A549 (cell line): ENCODE measurements around the gene SLC28A1. TPM values are rescaled to one million over a fixed set of nuclear protein-coding genes. Genes with fewer than 3 reads are reported as not detected.

Source experiments
- ATAC-seq, 2 experiments: fragments of 200-7000 bp in 1 of 2; fragments of >200 bp in 1 of 2; cut with Nextera tagmentation in 1 of 2; cut with Tn5 transposase in 1 of 2; 3 replicates each; pipeline versions ENCODE4 v1.8.0 to v1.9.1; 2018 to 2020; ENCODE audit warnings: mild to moderate bottlenecking in 1 of 2, moderate library complexity in 1 of 2
- CTCF ChIA-PET: fragments of 300-600 bp; sonication (Branson Sonifier 250); formaldehyde crosslinking; extraction: SDS; loops from one replicate; lab custom pipeline; 2021; ENCODE audit warnings: antibody characterized with exemption, inconsistent platforms; lab: Yijun Ruan, JAX
- POLR2A ChIA-PET: fragments of 350-600 bp; formaldehyde crosslinking; extraction: SDS; loops from one replicate; lab custom pipeline; 2021; ENCODE audit warnings: antibody characterized with exemption, inconsistent platforms; lab: Yijun Ruan, JAX
- DNase-seq, 2 experiments: peaks; one replicate each; pipeline versions ENCODE4 v3.0.0 to v3.0.0-alpha.2; 2011 to 2016; ENCODE audit warnings: low read depth in 1 of 2, low spot score in 1 of 2
- FAIRE-seq: peaks from 2 replicates; lab custom pipeline; 2011; peaks lifted over from hg19 to GRCh38; lab: Jason Lieb, UNC
- H3K27ac ChIP-seq, 2 experiments: fragments of >200 bp; sonication (Bioruptor Twin); formaldehyde crosslinking; 3 replicates each; pipeline ENCODE4 v1.5.1; 2016 to 2017
- H3K4me1 ChIP-seq: fragments of >200 bp; sonication (Bioruptor Twin); formaldehyde crosslinking; 3 replicates; pipeline ENCODE4 v1.6.1; 2016
- H3K4me2 ChIP-seq: fragments of >200 bp; sonication (Bioruptor Twin); formaldehyde crosslinking; 3 replicates; pipeline ENCODE4 v1.6.1; 2016
- H3K4me3 ChIP-seq: fragments of >200 bp; sonication (Bioruptor Twin); formaldehyde crosslinking; 3 replicates; pipeline ENCODE4 v1.5.1; 2016
- H3K9me3 ChIP-seq: fragments of >200 bp; sonication (Bioruptor Twin); formaldehyde crosslinking; 3 replicates; pipeline ENCODE4 v1.6.1; 2016
- CBX2 ChIP-seq: fragments of 200-600 bp; sonication (generic); IDR thresholded peaks from 2 replicates; pipeline ENCODE4 v1.6.1; 2016; ENCODE audit warnings: low read depth, mild to moderate bottlenecking, borderline replicate concordance
- CEBPB ChIP-seq, 2 experiments: fragments of >200 bp in 1 of 2; sonication (Bioruptor Twin) in 1 of 2; formaldehyde crosslinking in 1 of 2; IDR thresholded peaks; 2 replicates each; pipeline ENCODE4 v1.6.1; 2012 to 2016
- CHD4 ChIP-seq: fragments of 200-600 bp; sonication (generic); IDR thresholded peaks from 2 replicates; pipeline ENCODE4 v1.6.1; 2016; ENCODE audit warnings: antibody characterized with exemption, mild to moderate bottlenecking, borderline replicate concordance
- FOSB ChIP-seq: fragments of 250-450 bp; sonication (Bioruptor Pico); IDR thresholded peaks from 2 replicates; pipeline ENCODE4 v1.5.0; 2020; ENCODE audit warnings: mild to moderate bottlenecking, moderate library complexity
- FOXS1 ChIP-seq: fragments of 250-450 bp; sonication (Bioruptor Pico); IDR thresholded peaks from 2 replicates; pipeline ENCODE4 v1.5.0; 2020; ENCODE audit warnings: mild to moderate bottlenecking, moderate library complexity
- HEYL ChIP-seq: fragments of 250-450 bp; sonication (Bioruptor Pico); IDR thresholded peaks from 2 replicates; pipeline ENCODE4 v1.8.0; 2021; ENCODE audit warnings: mild to moderate bottlenecking, moderate library complexity
- HOXA7 ChIP-seq: fragments of 250-450 bp; sonication (Bioruptor Pico); IDR thresholded peaks from 2 replicates; pipeline ENCODE4 v1.5.0; 2020; ENCODE audit warnings: mild to moderate bottlenecking, moderate library complexity
- HOXB13 ChIP-seq: fragments of 250-450 bp; sonication (Bioruptor Pico); IDR thresholded peaks from 2 replicates; pipeline ENCODE4 v1.5.0; 2020; ENCODE audit warnings: low read depth, mild to moderate bottlenecking, moderate library complexity
- HOXB5 ChIP-seq: fragments of 250-450 bp; sonication (Bioruptor Pico); IDR thresholded peaks from 2 replicates; pipeline ENCODE4 v1.5.0; 2020; ENCODE audit warnings: mild to moderate bottlenecking, moderate library complexity
- JUNB ChIP-seq: fragments of >200 bp; sonication (Bioruptor Twin); formaldehyde crosslinking; IDR thresholded peaks from 2 replicates; pipeline ENCODE4 v1.6.1; 2016
- MAFK ChIP-seq: fragments of 450-650 bp; IDR thresholded peaks from 2 replicates; pipeline ENCODE4 v1.6.1; 2014; ENCODE audit not compliant: partially characterized antibody
- NFE2L2 ChIP-seq: fragments of 150-350 bp; conservative IDR thresholded peaks from 2 replicates; pipeline ENCODE4 v1.6.1; 2014; ENCODE audit warnings: low read length
- NR3C1 ChIP-seq: fragments of >200 bp; sonication (Bioruptor Twin); formaldehyde crosslinking; IDR thresholded peaks from 3 replicates; pipeline ENCODE4 v1.6.1; 2017
- PHF8 ChIP-seq: fragments of 200-600 bp; sonication (generic); IDR thresholded peaks from 2 replicates; pipeline ENCODE4 v1.6.1; 2016; ENCODE audit warnings: low read depth, mild to moderate bottlenecking, antibody characterized with exemption, moderate library complexity, borderline replicate concordance
- POLR2AphosphoS2 ChIP-seq: conservative IDR thresholded peaks from 2 replicates; pipeline ENCODE4 v1.6.1; 2012; ENCODE audit warnings: low read length, improper control_type of control experiment, inconsistent platforms
- SMC3 ChIP-seq: fragments of >200 bp; sonication (Bioruptor Twin); formaldehyde crosslinking; IDR thresholded peaks from 3 replicates; pipeline ENCODE4 v1.6.1; 2018; ENCODE audit warnings: inconsistent platforms
- TFCP2L1 ChIP-seq: fragments of 250-450 bp; sonication (Bioruptor Pico); IDR thresholded peaks from 2 replicates; pipeline ENCODE4 v1.5.0; 2021; ENCODE audit warnings: mild to moderate bottlenecking
- WGBS: methylation state at CpG from one replicate; pipeline ENCODE4 v1.1.6; 2017; ENCODE audit errors: missing lambda C conversion rate; 5-methylcytosine and 5-hydroxymethylcytosine counted together
- polyA plus RNA-seq, 4 experiments: library from polyadenylated mRNA; depleted of rRNA in 3 of 4; stranded (reverse); fragments of >200 nt; fragmentation: RNase III in 1 of 4; extraction: RNeasy Plus Mini Kit Qiagen cat#74134 plus additional on column Dnase treatment in 1 of 4; gene quantifications; 2 replicates in 3 of 4; 3 replicates in 1 of 4; pipeline ENCODE4 v1.2.3, GENCODE V29; 2011 to 2017
- TF ChIP-seq, protein P1 (sequence below): fragments of 250-450 bp; sonication (Bioruptor Pico); IDR thresholded peaks from 2 replicates; pipeline ENCODE4 v1.5.0; 2021; ENCODE audit warnings: mild to moderate bottlenecking, moderate library complexity, borderline replicate concordance
- TF ChIP-seq, protein P2 (sequence below): fragments of 200-600 bp; sonication (generic); IDR thresholded peaks from 2 replicates; pipeline ENCODE4 v1.6.1; 2016; ENCODE audit warnings: antibody characterized with exemption, mild to moderate bottlenecking, moderate library complexity
- TF ChIP-seq, protein P3 (sequence below): IDR thresholded peaks from 2 replicates; pipeline ENCODE4 v1.6.1; 2012
- TF ChIP-seq, protein P4 (sequence below): fragments of 450-650 bp; IDR thresholded peaks from 2 replicates; pipeline ENCODE4 v1.6.1; 2014; ENCODE audit warnings: antibody characterized with exemption
- TF ChIP-seq, protein P5 (sequence below): fragments of 250-450 bp; sonication (Bioruptor Pico); IDR thresholded peaks from 2 replicates; pipeline ENCODE4 v1.5.0; 2020; ENCODE audit warnings: low read depth, mild to moderate bottlenecking, moderate library complexity

SLC28A1 gene
- polyA plus RNA-seq, 2 of the 4 experiments (the other 2 are of a cell fraction) = 0.06 to 0.13 TPM

DNA sequence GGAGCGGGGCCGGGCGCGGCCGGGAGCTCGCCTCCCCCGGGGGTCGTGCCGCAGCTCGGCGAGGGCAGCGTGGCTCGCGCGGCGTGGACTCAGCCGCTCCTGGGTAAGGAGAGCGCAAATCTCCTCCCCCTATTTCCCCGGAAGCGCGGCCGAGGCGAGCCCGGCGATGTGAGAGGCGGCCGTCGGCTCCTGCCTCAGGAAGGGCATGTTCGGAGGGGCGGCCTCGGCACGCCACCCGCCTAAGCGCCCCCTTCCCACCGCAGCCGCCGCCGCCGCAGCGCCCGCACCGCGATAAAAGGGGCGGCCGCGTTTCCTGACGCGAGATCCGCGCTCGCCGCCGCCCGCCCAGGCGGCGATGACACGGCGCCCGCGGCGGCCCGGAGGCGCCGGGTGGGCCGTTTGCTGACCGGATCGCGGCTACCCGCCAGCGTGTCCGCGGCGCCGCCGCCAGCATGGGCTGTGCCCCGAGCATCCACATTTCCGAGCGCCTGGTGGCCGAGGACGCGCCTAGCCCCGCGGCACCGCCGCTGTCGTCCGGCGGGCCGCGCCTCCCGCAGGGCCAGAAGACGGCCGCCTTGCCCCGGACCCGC lies 97.3 kb downstream of the SLC28A1 start, which contains the start of gene PDE8A (continued):
- TF ChIP-seq HOXA7 (CRISPR knock-in tag) = no peak
- TF ChIP-seq FOSB (CRISPR knock-in tag) = no peak

DNA sequence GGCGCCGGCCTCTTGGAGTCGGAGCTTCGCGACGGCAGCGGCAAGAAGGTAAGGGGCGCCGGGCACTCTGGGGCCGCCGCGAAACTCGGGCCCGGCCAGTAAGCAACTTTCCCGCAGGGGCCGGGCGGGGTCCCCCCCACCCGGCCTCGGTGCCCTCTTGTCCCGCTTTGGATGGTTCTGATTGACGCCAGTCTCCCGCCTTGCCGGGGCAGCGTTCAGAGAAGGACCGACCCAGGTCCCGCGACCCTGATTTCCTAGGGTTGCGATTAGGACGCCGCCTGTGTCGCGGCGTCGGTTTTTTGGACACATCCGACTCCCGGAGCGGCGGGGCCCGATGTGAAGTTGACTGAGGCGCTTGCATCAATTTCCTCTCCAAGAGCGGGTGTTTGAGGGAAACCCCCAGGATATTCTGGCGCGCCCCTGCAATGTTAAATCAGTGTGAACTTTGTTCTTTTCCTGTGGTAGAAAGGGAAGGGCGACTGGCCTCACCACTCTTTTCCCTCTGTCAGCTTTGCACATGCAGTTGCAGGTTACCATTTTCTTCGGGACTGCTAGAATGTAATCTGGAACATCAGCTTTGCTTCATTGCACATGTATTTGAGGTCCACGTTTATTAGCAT lies 97.9 kb downstream of the SLC28A1 start:
- TF ChIP-seq HOXB5 (CRISPR knock-in tag) (0 out of 2 replicates have a peak, but pooled peaks have one; percentile 36), PHF8 (peak; percentile 36; the same call in 1 of the 2 replicates), SMC3 (0 out of 3 replicates have a peak, but pooled peaks have one; percentile 4)
- TF ChIP-seq, protein P1, sequence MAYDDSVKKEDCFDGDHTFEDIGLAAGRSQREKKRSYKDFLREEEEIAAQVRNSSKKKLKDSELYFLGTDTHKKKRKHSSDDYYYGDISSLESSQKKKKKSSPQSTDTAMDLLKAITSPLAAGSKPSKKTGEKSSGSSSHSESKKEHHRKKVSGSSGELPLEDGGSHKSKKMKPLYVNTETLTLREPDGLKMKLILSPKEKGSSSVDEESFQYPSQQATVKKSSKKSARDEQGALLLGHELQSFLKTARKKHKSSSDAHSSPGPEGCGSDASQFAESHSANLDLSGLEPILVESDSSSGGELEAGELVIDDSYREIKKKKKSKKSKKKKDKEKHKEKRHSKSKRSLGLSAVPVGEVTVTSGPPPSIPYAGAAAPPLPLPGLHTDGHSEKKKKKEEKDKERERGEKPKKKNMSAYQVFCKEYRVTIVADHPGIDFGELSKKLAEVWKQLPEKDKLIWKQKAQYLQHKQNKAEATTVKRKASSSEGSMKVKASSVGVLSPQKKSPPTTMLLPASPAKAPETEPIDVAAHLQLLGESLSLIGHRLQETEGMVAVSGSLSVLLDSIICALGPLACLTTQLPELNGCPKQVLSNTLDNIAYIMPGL (CRISPR knock-in tag) = peak; percentile 59; the same call in 1 of the 2 replicates
- TF ChIP-seq, protein P2, sequence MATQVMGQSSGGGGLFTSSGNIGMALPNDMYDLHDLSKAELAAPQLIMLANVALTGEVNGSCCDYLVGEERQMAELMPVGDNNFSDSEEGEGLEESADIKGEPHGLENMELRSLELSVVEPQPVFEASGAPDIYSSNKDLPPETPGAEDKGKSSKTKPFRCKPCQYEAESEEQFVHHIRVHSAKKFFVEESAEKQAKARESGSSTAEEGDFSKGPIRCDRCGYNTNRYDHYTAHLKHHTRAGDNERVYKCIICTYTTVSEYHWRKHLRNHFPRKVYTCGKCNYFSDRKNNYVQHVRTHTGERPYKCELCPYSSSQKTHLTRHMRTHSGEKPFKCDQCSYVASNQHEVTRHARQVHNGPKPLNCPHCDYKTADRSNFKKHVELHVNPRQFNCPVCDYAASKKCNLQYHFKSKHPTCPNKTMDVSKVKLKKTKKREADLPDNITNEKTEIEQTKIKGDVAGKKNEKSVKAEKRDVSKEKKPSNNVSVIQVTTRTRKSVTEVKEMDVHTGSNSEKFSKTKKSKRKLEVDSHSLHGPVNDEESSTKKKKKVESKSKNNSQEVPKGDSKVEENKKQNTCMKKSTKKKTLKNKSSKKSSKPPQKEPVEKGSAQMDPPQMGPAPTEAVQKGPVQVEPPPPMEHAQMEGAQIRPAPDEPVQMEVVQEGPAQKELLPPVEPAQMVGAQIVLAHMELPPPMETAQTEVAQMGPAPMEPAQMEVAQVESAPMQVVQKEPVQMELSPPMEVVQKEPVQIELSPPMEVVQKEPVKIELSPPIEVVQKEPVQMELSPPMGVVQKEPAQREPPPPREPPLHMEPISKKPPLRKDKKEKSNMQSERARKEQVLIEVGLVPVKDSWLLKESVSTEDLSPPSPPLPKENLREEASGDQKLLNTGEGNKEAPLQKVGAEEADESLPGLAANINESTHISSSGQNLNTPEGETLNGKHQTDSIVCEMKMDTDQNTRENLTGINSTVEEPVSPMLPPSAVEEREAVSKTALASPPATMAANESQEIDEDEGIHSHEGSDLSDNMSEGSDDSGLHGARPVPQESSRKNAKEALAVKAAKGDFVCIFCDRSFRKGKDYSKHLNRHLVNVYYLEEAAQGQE = no peak
- TF ChIP-seq, protein P3, sequence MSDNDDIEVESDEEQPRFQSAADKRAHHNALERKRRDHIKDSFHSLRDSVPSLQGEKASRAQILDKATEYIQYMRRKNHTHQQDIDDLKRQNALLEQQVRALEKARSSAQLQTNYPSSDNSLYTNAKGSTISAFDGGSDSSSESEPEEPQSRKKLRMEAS = peak; percentile 36; the same call in 1 of the 2 replicates
- TF ChIP-seq, all 56 proteins: peak for 5
- 2% methylated on average over 43 of the region's 46 CpGs for WGBS

DNA sequence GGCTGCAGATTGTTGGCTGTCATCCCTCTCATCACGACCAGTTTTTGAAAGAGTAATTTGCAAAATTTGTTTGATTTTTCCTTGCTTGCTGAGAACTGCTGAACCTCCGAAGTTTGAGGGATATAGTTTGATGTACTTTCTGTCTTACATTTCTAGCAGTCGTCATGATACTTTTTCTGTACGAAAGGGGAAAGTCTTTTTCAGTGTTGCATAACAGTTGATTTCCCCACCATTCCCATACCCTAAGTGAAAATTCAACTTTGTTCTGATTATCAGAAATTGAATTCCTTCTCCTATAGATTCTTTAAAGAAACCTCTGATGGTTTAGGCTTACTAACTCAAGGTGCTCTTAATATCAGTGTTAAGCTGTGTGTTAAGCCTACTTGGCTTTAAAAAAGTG lies 98.8 kb downstream of the SLC28A1 start:
- peak overlapping the region; percentile 82 for H3K4me2 ChIP-seq
- TF ChIP-seq CHD4 = no peak
- TF ChIP-seq NR3C1 = no peak
- no peak for TF ChIP-seq TFCP2L1 (CRISPR knock-in tag)
- peak; percentile 1 for TF ChIP-seq MAFK
- TF ChIP-seq JUNB = no peak
- no peak for TF ChIP-seq SMC3
- TF ChIP-seq, protein P4, sequence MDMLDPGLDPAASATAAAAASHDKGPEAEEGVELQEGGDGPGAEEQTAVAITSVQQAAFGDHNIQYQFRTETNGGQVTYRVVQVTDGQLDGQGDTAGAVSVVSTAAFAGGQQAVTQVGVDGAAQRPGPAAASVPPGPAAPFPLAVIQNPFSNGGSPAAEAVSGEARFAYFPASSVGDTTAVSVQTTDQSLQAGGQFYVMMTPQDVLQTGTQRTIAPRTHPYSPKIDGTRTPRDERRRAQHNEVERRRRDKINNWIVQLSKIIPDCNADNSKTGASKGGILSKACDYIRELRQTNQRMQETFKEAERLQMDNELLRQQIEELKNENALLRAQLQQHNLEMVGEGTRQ = no peak
- TF ChIP-seq POLR2AphosphoS2 = no peak
- no peak for TF ChIP-seq HEYL (CRISPR knock-in tag)
- no peak for TF ChIP-seq FOXS1
- TF ChIP-seq, protein P5, sequence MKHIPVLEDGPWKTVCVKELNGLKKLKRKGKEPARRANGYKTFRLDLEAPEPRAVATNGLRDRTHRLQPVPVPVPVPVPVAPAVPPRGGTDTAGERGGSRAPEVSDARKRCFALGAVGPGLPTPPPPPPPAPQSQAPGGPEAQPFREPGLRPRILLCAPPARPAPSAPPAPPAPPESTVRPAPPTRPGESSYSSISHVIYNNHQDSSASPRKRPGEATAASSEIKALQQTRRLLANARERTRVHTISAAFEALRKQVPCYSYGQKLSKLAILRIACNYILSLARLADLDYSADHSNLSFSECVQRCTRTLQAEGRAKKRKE (CRISPR knock-in tag) = no peak
- no peak for TF ChIP-seq FOSB (CRISPR knock-in tag)
- TF ChIP-seq NFE2L2 = no peak
- TF ChIP-seq CEBPB (IDR thresholded peaks at IDR 0.05) = peak; percentile 52 to 76; a peak in 3 of 4 replicates
- TF ChIP-seq CBX2 = no peak
- TF ChIP-seq HOXB13 (CRISPR knock-in tag) = no peak
- no peak for ATAC-seq
- 3% methylated on average over 4 of the region's 4 CpGs for WGBS
- peak overlapping the region; percentile 91 for H3K4me3 ChIP-seq
- no peak for FAIRE-seq
- H3K9me3 ChIP-seq = no peaks in the 10 kb centered on the region
- H3K4me1 ChIP-seq = peaks cover 55% of the 10 kb centered on the region
- ChIA-PET CTCF (interaction anchor here (0.9 to 6.2 kb wide), 5 partner anchors 9 to 186 kb away, joined by 3 to 80 read pairs (median 6); no protein-coding TSS in a partner anchor), POLR2A (interaction anchor here (4.2 kb wide), 1 partner anchor 63 kb away, joined by 50 read pairs; no protein-coding TSS in a partner anchor)
- peak overlapping the region; percentile 97 to 98 for H3K27ac ChIP-seq
- no peak for DNase-seq

More for the DNA sequence above, 97.9 kb downstream of the SLC28A1 start:
- DNase-seq = peak in 1 of 2 experiments; percentile 59
- ATAC-seq = no peak; a peak in 1 of 6 replicates
- POLR2A ChIA-PET = interaction anchor here (4.2 kb wide), 1 partner anchor 63 kb away, joined by 50 read pairs; no protein-coding TSS in a partner anchor
- no peak for FAIRE-seq
- Histone ChIP-seq H3K4me1 (peaks cover 50% of the 10 kb centered on the region), H3K9me3 (no peaks in the 10 kb centered on the region), H3K4me3 (peak overlapping the region; percentile 91), H3K27ac (peak overlapping the region; percentile 97 to 98), H3K4me2 (peak overlapping the region; percentile 82)
- CTCF ChIA-PET = interaction anchor here (1.0 to 6.2 kb wide), 8 partner anchors 10 to 63 kb away, joined by 3 to 80 read pairs (median 5); no protein-coding TSS in a partner anchor
